NAMALWA (cell line): ENCODE data around the gene MPZL1.
"Not testable (repeated sequence)": the region's sequence is repeated elsewhere in the genome, so short reads cannot be mapped to it uniquely, and the experiment has no call there.

ENCODE experiments used
- DNase-seq: peaks from one replicate; pipeline ENCODE4 v3.0.0-alpha.2; 2015; ENCODE audit warnings: low spot score

MPZL1 gene

DNA sequence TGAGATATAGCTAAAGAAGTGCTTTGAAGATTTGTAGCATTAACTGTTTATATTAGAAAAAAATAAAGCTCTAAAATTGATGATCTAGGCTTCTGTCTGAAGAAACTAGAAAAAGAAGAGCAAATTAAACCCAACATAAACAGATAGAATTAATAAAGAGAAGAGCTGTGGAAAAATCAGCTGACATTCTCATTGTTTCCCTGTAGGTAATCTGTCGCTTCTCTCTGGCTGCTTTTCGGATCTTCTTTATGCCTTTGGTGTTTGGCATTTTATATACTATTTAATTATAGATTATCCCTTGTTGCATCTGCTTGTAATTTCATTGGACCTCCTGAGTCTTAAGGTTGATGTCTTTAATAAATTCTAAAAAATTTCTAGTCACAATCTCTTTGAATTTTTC, 59.8 kb downstream of the MPZL1 start:
- DNase-seq = no peak

DNA sequence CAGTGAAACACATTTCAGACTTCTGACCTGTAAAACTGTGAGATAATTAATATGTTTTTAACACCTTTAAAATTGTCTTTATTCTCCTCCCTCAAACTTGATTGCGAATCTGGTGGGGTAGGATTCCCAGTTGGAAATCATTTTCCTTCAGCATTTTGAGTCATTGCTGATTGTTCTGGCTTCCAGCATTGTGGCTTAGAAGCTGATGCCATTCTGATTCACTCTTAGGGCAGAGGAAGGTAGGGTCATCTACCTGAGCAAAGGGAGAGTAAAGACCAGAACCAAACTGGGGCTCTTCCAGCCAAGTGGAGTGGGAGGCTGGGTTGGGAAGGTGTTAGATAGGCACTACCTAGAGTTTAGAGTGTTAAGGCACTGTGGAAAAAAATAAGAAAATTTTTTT, 61.2 kb downstream of the MPZL1 start:
- no peak for DNase-seq

DNA sequence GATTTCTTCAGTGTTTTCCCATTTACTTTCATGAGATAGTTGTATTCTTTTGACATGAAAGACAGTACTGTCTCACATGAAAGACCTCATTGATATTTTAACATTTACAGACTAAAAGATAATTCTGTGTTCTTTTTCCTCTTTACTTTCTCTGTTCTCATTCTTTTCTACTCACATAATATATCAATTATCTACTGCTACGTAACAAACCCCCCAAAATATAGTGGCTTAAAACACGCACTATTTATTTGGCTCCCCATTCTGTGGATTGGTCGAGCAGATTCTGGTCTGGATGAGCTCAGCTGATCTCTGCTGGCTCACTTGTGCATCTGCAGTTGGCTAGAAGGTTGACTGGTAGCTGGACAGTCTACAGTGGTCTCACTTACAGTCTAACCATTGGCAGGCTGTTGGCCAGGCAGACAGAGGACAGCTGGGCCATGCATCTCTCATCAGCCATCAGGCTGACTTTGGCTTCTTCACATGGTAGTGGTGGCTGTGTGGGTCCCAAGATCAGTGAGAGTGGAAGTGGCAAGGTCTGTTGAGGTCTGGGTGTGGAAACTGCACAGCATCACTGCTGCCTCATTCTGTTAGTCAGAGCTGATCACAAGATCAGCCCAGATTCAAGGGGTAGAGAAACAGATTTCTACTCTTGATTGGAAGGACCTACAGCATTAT, 63.2 kb downstream of the MPZL1 start:
- no peak for DNase-seq

- DNase-seq = no peak
Measured at GRCh38 chr1:167786502-167786901, 64.7 kb downstream of the MPZL1 start.

DNA sequence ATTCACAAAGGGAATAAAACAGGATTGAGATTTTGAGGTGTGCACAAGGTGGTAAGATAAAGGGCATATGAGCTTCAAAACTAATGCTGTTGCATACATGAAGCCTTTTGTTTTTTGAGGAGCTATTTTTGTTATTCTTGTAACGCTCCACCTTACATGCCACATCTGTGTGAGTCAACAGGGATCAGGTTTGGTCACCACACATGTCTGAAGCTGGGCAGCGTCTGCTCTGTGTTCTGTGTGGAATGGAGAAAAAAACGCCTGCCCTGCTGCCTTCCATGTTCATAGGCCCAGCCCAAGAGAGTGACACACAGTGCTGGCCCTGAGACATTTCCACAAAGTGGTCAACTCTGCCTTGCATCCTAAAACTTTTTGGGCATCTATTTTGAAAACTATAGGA, 67.7 kb downstream of the MPZL1 start:
- DNase-seq = no peak

DNA sequence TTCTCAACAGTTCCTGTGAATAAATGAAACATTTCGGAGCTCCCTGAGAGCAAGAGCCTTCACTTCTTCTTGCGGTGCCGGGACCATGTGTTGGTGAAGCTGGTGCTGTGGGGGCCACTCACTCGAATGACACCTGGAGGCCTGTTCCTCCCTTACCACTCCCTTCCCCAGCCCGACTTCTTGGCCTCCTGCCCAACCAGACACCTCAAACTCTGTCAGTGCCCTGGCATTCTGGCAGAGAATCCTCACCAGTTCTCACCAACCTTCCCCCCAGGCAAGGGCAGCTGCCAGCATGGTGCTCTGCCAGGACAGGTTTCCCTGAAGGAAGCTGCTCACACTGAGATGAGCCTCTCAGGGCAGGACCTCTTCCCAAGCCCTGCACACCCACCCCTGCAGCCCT, 68.3 kb downstream of the MPZL1 start:
- DNase-seq = no peak

DNA sequence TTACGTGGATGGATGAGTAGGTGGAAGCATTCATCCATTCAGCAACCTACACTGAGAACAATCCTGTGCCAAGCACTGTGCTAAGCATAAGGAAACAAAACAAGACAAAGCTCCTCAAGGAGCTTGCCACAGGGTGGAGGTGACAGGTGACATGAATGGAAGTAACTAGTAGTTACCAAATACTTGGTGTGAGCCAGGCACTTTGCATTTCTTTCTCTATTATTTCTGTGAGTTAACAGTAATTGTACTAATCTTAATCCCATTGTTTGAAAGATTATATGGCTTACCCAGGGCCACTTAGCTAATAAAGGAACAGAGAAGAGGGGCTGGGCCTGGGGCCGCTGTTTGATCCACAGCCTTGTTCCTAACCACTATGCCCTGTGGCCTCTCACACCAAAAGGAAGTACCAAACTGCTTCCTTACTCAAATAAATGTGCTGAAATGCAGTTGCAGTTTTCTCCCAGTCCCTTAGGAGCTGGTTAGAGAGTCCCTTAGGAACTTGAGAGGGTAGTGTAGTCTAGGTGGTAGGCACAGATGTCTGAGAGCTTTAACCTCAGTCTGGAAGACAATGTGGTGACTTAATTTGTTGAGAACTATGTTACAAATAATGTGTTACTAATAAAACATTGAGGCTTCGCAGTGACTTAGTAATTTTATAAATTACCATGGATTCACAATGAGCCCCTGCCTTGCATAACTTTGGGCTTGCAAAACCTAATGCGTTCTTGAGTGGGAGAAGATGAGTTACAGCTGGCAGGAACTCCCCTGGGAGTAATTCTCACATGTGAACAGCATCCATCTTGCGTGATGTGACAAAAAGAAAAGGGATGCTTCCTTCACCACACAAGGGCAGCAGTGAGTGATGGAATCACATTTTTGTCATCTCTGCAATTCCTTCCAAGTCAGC, 69.8 kb downstream of the MPZL1 start:
- DNase-seq = no peak

GRCh38 chr1:167792188-167792565, 70.4 kb downstream of the MPZL1 start:
- no peak for DNase-seq

DNA sequence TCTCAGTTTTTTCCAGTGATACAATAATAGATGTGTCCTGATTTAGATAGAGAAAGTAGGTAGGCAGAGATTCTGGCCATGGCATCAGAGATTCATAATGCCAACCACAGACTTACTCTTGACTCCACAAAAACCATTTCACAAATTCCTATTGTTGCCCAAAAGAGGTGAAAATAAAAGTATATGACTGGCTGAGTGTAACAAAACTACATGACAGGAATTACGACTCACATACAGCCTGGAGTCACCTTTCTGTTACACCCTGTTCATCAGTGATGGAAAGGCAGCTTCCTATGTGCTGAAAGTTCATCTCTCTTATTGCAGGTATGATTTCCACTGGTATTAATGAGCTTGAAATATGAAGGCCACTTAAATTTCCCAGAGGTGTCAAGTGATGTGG, 72.3 kb downstream of the MPZL1 start:
- DNase-seq = no peak

GRCh38 chr1:167795810-167796740, 74.3 kb downstream of the MPZL1 start:
- DNase-seq = no peak

GRCh38 chr1:167797015-167797414, 75.2 kb downstream of the MPZL1 start:
- peak; percentile 36 for DNase-seq

DNA sequence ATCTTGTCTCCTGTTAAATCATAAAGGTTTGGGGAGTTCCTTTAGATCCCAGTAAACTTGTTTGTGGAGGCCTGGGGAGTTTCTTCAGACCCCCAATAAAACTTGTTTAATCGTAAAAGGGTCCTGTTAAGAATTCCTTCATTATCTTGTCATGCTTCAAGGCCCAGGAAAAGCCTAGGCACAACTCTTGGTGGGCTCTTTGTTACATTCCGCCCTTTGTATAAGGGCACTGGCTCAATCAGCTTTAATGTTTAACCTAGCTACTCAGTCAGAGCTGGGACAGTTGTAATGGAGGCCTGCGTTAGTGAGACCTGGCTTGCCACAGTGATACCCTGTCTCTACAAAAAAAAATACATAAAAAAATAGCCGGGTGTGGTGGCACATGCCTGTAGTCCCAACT, 77.2 kb downstream of the MPZL1 start:
- DNase-seq = no peak

DNA sequence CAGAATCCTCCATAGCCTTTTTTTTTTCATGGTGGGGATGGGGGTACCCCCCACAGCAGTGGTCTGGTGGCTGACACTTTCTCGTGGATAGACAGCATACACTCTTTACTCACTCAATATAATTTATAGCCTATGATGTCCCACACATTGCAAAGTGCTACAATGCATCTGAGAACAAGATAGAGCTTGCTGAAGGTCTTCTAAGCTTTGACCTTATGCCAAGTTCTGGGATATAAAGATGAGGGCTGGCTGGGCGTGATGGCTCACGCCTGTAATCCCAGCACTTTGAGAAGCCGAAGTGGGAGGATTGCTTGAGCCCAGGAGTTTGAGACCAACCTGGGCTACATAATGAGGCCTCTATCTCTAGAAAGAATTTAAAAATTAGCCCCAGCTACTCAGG, 78.0 kb downstream of the MPZL1 start:
- DNase-seq = no peak

- no peak for DNase-seq
Measured at GRCh38 chr1:167800251-167800650, 78.5 kb downstream of the MPZL1 start.

GRCh38 chr1:167802235-167802634, 80.5 kb downstream of the MPZL1 start:
- DNase-seq = no peak

- DNase-seq = peak; percentile 99
Measured at GRCh38 chr1:167803358-167804207, 81.8 kb downstream of the MPZL1 start.

GRCh38 chr1:167805041-167805556, 83.3 kb downstream of the MPZL1 start:
- peak; percentile 45 for DNase-seq

DNA sequence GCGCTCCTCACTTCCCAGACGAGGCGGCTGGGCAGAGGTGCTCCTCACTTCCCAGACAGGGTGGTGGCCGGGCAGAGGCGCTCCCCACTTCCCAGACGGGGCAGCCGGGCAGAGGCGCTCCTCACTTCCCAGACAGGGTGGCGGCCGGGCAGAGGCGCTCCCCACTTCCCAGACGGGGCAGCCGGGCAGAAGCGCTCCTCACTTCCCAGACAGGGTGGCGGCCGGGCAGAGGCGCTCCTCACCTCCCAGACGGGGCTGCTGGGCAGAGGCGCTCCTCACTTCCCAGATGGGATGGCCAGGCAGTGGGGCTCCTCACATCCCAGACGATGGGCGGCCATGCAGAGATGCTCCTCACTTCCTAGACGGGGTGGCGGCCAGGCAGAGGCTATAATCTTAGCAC, 84.5 kb downstream of the MPZL1 start:
- DNase-seq = not testable (repeated sequence)

GRCh38 chr1:167806676-167807075, 84.9 kb downstream of the MPZL1 start:
- not testable (repeated sequence) for DNase-seq

GRCh38 chr1:167808104-167808503, 86.3 kb downstream of the MPZL1 start:
- DNase-seq = no peak

GRCh38 chr1:167808690-167809089, 86.9 kb downstream of the MPZL1 start:
- DNase-seq = no peak
